Measurements from ENCODE around the gene SURF6.
A peak's percentile ranks its signal among the peaks of the same experiment; 100 is the strongest.
"Not testable (repeated sequence)": the region's sequence is repeated elsewhere in the genome, so short reads cannot be mapped to it uniquely, and the experiment has no call there.

SURF6 gene

DNA sequence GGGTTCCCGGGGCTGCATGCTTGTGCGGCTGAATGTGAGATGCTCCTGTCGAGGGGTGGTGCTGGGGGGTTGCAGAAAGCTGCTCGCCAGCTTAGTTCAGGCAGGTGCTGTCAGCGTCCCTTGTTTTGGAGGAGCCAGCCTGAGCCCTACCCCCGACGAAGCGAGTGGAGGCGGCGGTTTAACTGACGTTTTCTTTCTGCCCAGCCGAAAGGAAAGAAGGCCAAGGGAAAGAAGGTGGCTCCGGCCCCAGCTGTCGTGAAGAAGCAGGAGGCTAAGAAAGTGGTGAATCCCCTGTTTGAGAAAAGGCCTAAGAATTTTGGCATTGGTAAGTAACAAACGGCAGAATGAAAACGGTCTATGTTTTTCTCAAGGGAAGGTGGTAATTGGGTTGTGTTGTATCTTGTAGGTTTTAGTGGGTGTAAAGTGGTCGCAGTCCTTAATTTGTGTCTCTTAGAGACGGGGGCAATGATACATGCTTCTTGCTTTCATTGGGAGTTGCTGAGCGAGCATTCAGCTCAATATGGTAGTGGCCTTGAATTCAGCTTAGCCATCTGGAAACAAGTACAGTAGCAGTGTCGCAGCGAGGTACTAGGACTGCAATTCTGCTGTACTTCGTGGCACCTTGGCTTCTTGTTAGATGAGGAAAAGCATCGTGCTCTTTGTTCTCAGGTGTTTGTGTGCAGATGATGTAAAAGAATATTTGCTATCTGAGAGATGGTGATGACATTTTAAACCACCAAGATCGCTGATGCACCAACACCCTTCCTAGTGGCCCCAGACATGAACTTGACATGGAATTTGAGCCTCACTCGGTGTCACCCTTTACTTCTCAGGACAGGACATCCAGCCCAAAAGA is 13.0 kb upstream of the SURF6 start:
- no peak for DNase-seq (ENCODE audit: low read depth in 2 of 2)

DNA sequence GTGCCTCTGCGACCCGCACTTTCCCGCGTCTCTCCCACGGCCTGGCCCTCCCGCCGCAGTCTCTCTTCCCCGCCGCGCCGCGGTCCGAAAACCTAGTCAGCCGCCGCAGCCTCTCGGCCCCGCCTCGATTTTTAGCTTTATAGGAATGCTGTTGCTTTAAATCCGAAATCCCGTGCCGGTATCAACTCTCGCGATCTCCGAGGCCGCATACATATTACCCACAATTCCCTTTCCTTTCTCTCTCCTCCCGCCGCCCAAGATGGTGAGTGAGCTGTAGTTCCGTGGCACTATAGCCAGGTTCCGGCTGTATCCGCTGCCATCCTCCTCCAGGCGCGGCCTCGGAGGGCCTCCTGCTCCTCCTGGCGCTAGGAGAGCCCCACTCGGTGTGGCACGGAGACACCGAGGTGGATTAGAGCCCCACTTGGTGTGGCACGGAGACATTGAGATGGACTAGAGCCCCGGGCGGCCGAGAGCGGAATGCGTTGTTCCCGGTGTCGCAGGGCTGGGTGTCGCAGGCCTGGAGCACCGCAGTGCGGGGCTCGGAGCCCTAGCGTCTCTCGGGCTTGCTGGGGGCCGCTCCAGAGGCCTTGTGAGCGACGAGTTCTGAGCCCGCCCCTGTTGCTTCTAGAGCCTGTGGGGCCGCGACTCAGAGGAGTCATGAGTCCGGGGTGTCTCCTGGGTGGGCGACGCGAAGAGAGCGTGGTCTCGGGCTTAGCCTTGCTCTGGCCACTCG is 12.2 kb upstream of the SURF6 start, which contains the start of the genes MED22 and RPL7A:
TSS of gene MED22 (minus strand) at position 147 of the 733 bp plus-strand sequence. CDS start 1,469 bp downstream, outside the sequence.
TSS of gene RPL7A (plus strand) at position 234 of the 733 bp plus-strand sequence. CDS start at position 260, 26 bp downstream.
- DNase-seq (ENCODE audit: low read depth in 2 of 2): peak; percentile 84 to 91

DNA sequence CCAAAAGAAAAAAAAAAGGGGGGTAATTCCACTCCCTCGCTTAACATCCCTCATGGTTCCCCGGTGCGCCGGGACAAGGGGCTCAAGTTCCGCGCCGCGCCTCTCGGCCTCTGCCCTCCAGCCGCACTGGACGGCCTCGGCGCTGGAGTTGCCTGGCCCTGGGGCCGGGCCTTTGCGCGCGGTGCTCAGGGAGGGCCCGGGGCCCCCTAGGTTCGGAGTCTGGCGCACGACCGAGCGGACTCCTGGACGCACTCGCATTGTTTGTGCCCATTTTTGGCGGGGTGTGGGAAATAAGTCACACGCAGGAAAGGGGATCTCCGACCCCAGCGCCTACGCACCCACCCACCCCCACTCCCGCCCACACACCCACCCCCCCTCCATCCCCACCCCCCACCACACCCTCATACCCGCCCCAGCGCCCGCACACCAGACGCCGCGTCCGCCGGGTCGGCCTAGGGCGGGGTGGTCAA is 11.6 kb upstream of the SURF6 start:
- no peak for DNase-seq (ENCODE audit: low read depth in 2 of 2)

GRCh38 chr9:133346021-133346785 is 10.2 kb upstream of the SURF6 start:
- DNase-seq (ENCODE audit: low read depth in 2 of 2): no peak

DNA sequence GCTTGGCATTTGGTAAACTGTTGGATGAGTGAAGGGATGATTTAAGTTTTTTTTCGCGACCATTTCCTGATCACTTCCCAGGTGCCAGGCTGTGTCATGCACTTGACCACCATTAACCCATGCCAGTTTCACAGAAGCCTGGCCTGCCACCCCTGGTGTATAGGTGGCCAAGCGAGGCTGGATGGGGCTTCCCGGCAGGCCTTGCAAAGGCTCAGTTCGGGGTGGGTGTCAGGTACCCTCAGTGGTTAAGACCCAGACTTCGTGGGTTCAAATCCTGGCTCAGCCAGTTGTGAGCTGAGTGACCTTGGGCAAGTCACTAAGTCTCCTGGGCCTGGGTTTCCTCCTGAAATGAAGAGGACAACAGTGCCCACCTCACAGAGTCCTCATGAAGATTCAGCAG is 9.6 kb upstream of the SURF6 start:
- DNase-seq (ENCODE audit: low read depth in 2 of 2): no peak

DNA sequence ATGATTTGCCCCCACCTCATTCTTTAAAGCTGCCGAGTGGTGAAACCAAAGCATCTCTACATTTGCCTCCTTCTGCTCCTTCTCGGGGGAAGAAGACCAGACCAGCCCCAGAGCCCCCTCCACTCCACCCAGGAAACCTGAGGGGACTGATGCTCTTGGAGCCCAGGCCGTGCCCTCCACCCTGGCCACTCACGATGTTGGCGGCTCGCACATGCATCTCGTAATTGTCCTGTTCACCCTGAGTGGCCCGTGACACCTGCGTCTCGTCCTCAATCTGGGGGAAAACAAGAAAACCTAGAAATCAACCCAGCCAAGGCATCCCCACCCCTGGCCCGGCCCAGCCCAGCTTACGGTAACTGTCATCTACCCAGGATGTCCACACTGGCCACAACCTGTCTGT is 9.0 kb upstream of the SURF6 start:
- no peak for DNase-seq (ENCODE audit: low read depth in 2 of 2)

- DNase-seq (ENCODE audit: low read depth in 2 of 2): no peak
Measured at GRCh38 chr9:133344071-133344470, 8.1 kb upstream of the SURF6 start.

DNA sequence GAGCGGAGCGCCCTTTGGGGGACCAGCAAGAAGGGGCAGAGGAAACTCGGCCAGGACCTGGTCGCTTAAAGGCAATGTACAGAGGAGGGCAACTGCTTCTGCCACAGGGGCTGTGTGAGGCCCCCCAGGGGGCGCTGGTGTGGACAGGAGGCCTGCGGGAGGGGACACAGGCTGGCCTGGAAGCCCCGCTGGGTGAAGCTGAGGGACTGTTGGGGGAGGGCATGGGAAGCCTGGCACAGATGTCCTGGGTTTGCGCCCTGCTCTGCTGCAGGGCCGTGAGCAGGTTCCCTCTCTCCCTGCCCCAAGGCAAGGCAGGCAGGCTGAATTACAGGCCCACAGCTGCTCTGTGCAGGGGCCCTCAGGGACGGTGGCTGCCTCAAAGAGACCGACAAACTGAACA is 6.6 kb upstream of the SURF6 start:
- no peak for DNase-seq (ENCODE audit: low read depth in 2 of 2)

GRCh38 chr9:133342069-133342406 is 6.0 kb upstream of the SURF6 start:
- DNase-seq (ENCODE audit: low read depth in 2 of 2): no peak

GRCh38 chr9:133341369-133342068 is 5.5 kb upstream of the SURF6 start:
- DNase-seq (ENCODE audit: low read depth in 2 of 2): no peak

- no peak for DNase-seq (ENCODE audit: low read depth in 2 of 2)
Measured at GRCh38 chr9:133340916-133341315, 4.9 kb upstream of the SURF6 start.

DNA sequence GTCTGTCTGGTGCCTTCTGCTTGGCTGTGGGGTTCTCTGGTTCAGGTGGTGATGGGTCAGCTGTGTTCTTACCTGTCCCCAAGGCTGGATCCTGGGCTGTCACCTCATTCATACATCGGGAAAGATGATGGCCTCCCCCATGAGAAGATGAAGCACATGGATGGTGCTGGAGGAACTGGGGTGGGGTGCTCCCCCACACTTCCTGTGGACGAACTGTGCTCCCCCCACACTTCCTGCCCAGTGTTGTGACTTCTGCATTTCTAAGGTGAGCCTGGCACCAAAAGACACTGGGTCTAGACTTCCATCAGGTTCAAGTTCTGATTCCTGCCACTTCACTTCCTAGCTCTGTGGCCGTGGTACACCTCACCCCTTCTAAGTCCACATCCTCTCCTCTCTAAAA is 4.3 kb upstream of the SURF6 start:
- no peak for DNase-seq (ENCODE audit: low read depth in 2 of 2)

DNA sequence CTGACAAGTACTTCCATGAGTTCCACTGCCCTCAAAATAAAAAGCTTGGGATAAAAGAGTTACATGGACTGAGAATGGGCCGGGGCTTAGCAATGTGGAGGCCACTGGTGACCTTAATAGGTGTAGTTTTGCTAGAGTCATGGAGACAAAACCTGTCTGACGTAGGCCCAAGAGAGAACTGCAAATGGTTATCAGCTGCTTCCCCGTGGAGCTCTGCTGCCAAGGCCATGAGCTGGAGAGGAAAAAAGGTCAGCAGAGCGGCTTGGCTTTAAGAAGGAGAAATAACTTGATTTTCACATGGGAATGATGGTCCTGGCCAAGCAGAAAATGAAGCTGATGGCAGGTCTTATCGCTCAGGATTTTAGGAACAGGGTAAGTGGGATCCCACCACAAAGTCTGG is 3.7 kb upstream of the SURF6 start:
- DNase-seq (ENCODE audit: low read depth in 2 of 2): no peak

GRCh38 chr9:133334888-133335287 is 1.1 kb downstream of the SURF6 start:
- DNase-seq (ENCODE audit: low read depth in 2 of 2): not testable (repeated sequence)

GRCh38 chr9:133334161-133334560 is 1.8 kb downstream of the SURF6 start:
- DNase-seq (ENCODE audit: low read depth in 2 of 2): no peak

DNA sequence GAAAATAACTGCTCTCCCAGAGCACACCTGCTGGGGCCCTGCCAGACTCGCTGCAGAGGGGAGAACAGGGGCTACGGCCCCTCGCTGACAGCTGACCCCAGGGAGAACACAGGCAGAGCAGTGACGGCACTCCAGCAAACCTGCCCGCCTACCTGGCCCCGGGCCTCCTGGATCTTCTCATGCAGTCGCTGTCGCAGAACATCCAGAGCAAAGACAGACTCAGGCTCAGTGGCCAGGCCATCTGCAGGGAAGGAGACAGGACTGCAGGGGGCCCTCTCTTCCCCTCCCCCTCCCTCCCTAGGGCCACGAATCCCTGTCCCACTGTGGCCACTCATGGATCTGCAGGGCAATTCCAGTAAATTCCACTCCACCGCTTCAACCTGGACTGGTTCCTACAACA is 2.4 kb downstream of the SURF6 start:
- no peak for DNase-seq (ENCODE audit: low read depth in 2 of 2)

GRCh38 chr9:133333011-133333410 is 3.0 kb downstream of the SURF6 start:
- DNase-seq (ENCODE audit: low read depth in 2 of 2): no peak

DNA sequence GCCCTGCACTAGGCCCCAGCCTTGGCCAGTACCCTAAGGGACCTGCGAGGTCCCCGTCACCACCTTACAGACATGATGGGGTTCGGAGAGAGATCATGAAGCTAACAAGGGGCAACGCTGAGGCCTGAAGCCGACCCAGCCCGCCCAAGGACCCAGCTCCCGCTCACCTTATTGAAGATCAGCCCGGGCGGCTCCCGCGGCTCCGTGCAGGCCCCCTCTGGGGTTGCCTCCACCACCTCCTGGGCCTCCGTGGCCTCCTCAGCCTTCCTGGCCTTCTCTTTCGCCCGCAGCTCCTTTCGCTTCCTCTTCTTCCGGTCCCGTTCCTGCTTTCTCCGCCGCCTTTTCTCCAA is 3.6 kb downstream of the SURF6 start:
- no peak for DNase-seq (ENCODE audit: low read depth in 2 of 2)

DNA sequence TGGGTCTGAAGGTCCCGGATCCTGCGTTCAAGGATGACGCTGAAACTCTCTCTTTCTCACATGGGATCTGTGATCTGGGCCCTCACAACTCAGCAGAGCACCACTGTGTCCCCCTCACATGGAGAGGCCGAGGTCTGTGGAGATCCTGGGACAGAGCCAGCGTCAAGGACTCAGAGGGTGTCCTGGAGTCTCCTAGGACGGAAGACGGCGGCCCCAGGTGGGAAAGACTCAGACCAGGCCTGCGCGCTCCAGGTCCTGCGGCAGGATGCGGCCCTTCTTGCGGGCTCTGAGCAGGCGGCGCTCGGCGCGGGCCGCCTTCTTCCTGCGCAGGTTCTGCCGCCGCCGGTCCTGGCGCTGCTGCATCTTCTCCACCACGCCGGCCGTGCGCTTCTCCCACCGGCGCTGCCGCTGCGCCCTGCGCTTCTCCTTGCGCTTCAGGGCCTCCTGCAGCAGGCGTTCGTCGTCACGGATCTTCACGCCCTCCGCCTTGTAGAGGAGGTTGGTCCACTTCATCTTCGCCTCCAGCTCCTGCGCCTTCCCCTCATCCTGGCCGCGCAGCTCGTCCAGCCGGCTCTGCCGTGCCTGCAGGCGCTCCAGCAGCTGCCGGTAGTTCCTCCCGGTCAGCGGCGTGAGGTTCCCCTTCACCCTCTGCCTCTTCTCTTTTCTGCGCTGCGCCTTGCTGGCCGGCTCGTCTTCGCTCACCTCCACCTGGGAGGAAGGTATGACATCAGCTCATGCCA is 4.2 kb downstream of the SURF6 start:
- no peak for DNase-seq (ENCODE audit: low read depth in 2 of 2)

DNA sequence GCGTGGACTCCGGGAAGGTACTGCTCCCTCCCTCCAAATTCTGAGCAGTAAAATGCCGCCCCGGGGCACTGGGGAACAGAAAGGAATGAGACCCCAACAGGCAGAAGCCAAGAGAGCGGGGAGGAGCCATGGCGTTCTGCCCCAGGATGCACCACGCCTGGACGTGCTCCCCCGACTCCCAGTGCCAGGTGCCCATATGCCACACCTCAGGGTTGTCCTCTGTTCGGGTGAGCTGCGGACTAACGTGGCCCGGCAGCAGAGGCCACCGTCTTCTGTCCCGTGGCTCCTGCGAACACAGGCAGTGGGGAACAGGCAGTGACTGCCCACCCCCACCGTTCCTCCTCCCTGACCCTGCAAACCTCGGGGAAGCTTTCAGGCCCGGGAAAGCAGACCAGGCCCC is 4.8 kb downstream of the SURF6 start:
- DNase-seq (ENCODE audit: low read depth in 2 of 2): no peak
